Measurements from ENCODE around the gene CHD6.

DNA sequence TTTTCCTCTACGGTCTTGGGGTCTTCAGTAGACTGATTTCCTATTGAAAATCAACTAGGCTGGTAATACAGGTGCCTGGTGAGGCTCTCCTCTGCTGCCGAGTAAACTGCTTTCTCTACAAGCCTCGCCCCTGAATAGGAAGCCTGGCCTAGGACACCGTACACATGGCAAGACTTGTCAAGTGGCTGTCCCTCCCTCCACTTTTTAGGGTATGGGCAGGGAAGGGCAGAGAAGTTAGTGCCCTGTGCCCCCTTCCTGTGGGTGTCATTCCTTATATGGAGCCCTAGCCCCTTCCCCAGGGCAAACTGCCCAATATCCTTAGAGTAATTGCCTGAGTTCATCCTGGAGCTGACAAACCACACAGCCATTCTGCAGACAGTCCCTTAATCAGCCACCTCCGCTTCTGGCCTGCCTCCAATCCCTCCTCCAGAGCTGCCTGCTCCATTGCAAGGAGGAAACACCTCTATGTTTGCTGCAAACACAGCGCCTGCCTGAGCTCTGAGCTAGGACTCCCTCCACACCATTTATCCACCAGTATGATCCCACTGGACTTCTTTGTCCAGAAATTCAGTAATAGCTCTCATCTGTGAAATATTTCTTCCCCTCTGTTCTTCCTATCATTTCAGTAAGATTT is 93.1 kb downstream of the CHD6 start:
- TF ChIP-seq POLR2AphosphoS5 (IDR thresholded peaks at IDR 0.05; ENCODE audit: low read depth, low read length) (no peak), SPI1 (IDR thresholded peaks at IDR 0.05; ENCODE audit: low read depth, low read length) (no peak), POLR2A (IDR thresholded peaks at IDR 0.05; ENCODE audit: low read depth, low read length) (no peak), TAF1 (IDR thresholded peaks at IDR 0.05; ENCODE audit: low read depth, low read length) (no peak), POU2F2 (IDR thresholded peaks at IDR 0.05; ENCODE audit: low read depth, low read length) (no peak)

Measured in GM12891 (cell line).